ENCODE results near the gene BHLHA15. TPM values are rescaled to one million over a fixed set of nuclear protein-coding genes. Genes with fewer than 3 reads are reported as not detected.
A peak's percentile ranks its signal among the peaks of the same experiment; 100 is the strongest.

The BHLHA15 gene
- polyA plus RNA-seq, 3 donors = not detected

GRCh38 chr7:98257701-98258100, 46.5 kb downstream of the BHLHA15 start:
- peaks cover 0 to 4% (median 0%) of the 10 kb centered on the region in 7 donors for H3K9me3 Mint-ChIP-seq
- 85% methylated on average over 5 of the region's 6 CpGs for WGBS (ENCODE audit: insufficient coverage)
- H3K27me3 Mint-ChIP-seq (ENCODE audit: low read depth in 3 of 3) = peaks cover 0 to 3% (median 0%) of the 10 kb centered on the region in 3 donors
- Histone ChIP-seq H3K4me3 (replicated peaks in 1 of 3; ENCODE audit: low read depth in 2 of 3, low read length in 3 of 3) (no peak overlapping the region), H2AFZ (ENCODE audit: insufficient read depth, low read depth, low read length, poor library complexity, severe bottlenecking) (no peak overlapping the region), H3K9me3 (replicated peaks in 1 of 2; ENCODE audit: control insufficient read depth in 1 of 2, insufficient read depth in 1 of 2, low read length in 2 of 2) (no peaks in the 10 kb centered on the region), H3K4me2 (replicated peaks; ENCODE audit: extremely low read depth, low read length, poor library complexity, severe bottlenecking) (no peak overlapping the region), H3K9ac (ENCODE audit: insufficient read depth, low read length, poor library complexity, severe bottlenecking) (no peak overlapping the region), H4K20me1 (ENCODE audit: insufficient read depth, low read length) (peaks cover 26% of the 10 kb centered on the region), H3K36me3 (replicated peaks in 1 of 2; ENCODE audit: control insufficient read depth in 1 of 2, insufficient read depth in 2 of 2, low read length in 2 of 2) (peaks cover 23 to 42% of the 10 kb centered on the region in 2 donors), H3K79me2 (ENCODE audit: insufficient read depth, low read length) (peaks cover 26% of the 10 kb centered on the region), H3K27me3 (ENCODE audit: control insufficient read depth in 2 of 2, insufficient read depth in 2 of 2, low read length in 2 of 2) (no peaks in the 10 kb centered on the region), H3K27ac (ENCODE audit: low read depth in 1 of 2, low read length in 2 of 2) (no peak overlapping the region), H3K4me1 (ENCODE audit: control insufficient read depth in 1 of 2, insufficient read depth in 2 of 2, low read length in 2 of 2) (peaks cover 8 to 9% of the 10 kb centered on the region in 2 donors)
- H3K27ac Mint-ChIP-seq = peak overlapping the region in 1 of 7 donors; percentile 44
- H3K4me3 Mint-ChIP-seq = no peak overlapping the region
- DNase-seq = no peak
- H3K36me3 Mint-ChIP-seq = peaks cover 31 to 63% of the 10 kb centered on the region in 2 donors
- TF ChIP-seq, protein P1, sequence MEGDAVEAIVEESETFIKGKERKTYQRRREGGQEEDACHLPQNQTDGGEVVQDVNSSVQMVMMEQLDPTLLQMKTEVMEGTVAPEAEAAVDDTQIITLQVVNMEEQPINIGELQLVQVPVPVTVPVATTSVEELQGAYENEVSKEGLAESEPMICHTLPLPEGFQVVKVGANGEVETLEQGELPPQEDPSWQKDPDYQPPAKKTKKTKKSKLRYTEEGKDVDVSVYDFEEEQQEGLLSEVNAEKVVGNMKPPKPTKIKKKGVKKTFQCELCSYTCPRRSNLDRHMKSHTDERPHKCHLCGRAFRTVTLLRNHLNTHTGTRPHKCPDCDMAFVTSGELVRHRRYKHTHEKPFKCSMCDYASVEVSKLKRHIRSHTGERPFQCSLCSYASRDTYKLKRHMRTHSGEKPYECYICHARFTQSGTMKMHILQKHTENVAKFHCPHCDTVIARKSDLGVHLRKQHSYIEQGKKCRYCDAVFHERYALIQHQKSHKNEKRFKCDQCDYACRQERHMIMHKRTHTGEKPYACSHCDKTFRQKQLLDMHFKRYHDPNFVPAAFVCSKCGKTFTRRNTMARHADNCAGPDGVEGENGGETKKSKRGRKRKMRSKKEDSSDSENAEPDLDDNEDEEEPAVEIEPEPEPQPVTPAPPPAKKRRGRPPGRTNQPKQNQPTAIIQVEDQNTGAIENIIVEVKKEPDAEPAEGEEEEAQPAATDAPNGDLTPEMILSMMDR (IDR thresholded peaks at IDR 0.05) = no peak
- H3K4me1 Mint-ChIP-seq = peaks cover 15% of the 10 kb centered on the region
- intact Hi-C loops (cut with micrococcal nuclease) = loop anchor here in 1 of 2 donors (10.0 kb wide), 1 partner anchor 123 kb away; no protein-coding TSS in a partner anchor

Other genes with a start within 250 kb of the BHLHA15 start
- not detected for gene OCM2, start 221.2 kb upstream of the BHLHA15 start, polyA plus RNA-seq
- gene LMTK2, start 104.6 kb upstream of the BHLHA15 start, polyA plus RNA-seq = 1 to 10 TPM; 1.7 to 9.2 (median 1.8) TPM
- gene TECPR1, start 40.8 kb downstream of the BHLHA15 start, polyA plus RNA-seq = 10 to 100 TPM in 2 of 3 donors, 1 to 10 TPM in 1; 5.7 to 20.0 (median 10.2) TPM
- 100 to 1,000 TPM; 120 to 273 (median 149) TPM for gene BRI3, start 70.2 kb downstream of the BHLHA15 start, polyA plus RNA-seq
- gene BAIAP2L1, start 189.7 kb downstream of the BHLHA15 start, polyA plus RNA-seq = under 1 TPM in 2 of 3 donors, not detected in 1; 0.17 to 0.52 TPM